GM12864 (cell line): ENCODE data around the gene FMOD.
"Not testable (repeated sequence)": the region's sequence is repeated elsewhere in the genome, so short reads cannot be mapped to it uniquely, and the experiment has no call there.

Experiments
- DNase-seq: peaks from one replicate; pipeline ENCODE4 v3.0.0-alpha.2; 2011; ENCODE audit warnings: low read depth
- H3K4me3 ChIP-seq: 2 replicates; pipeline ENCODE4 v1.5.1; 2011; ENCODE audit warnings: mild to moderate bottlenecking, low read depth, low read length, control low read depth
- CTCF ChIP-seq: IDR thresholded peaks from 2 replicates; pipeline ENCODE4 v1.5.1; 2011; ENCODE audit warnings: low read depth, mild to moderate bottlenecking, moderate library complexity, low read length, control low read depth, inconsistent platforms; ENCODE audit errors: missing control alignments

FMOD gene

GRCh38 chr1:203322500-203323179 is 28.3 kb downstream of the FMOD start:
- DNase-seq: no peak
- H3K4me3 ChIP-seq: no peak overlapping the region
- TF ChIP-seq CTCF: no peak

- H3K4me3 ChIP-seq: no peak overlapping the region
- no peak for DNase-seq
- TF ChIP-seq CTCF: no peak
These were observed 29.5 kb downstream of the FMOD start for GRCh38 chr1:203321273-203322052.

GRCh38 chr1:203320591-203321272 is 30.2 kb downstream of the FMOD start:
- no peak overlapping the region for H3K4me3 ChIP-seq
- no peak for TF ChIP-seq CTCF
- DNase-seq: peak; percentile 92

GRCh38 chr1:203318229-203318517 is 32.7 kb downstream of the FMOD start:
- no peak for DNase-seq
- TF ChIP-seq CTCF: no peak
- no peak overlapping the region for H3K4me3 ChIP-seq

GRCh38 chr1:203317429-203318228 is 33.3 kb downstream of the FMOD start:
- TF ChIP-seq CTCF: no peak
- DNase-seq: no peak
- H3K4me3 ChIP-seq: no peak overlapping the region

- H3K4me3 ChIP-seq: no peak overlapping the region
- DNase-seq: no peak
- TF ChIP-seq CTCF: no peak
These were observed 34.3 kb downstream of the FMOD start for GRCh38 chr1:203316626-203317093.

- not testable (repeated sequence) for H3K4me3 ChIP-seq, DNase-seq
These were observed 36.7 kb downstream of the FMOD start for GRCh38 chr1:203314025-203314759.
